Heart left ventricle (tissue), 16 donors: ENCODE measurements around the gene VWA5B1. TPM values are rescaled to one million over a fixed set of nuclear protein-coding genes. Genes with fewer than 3 reads are reported as not detected.

ENCODE experiments used
- ATAC-seq, 4 donors: fragments of 200-7000 bp; cut with Tn5 transposase; one replicate each; pipeline ENCODE4 v1.9.1; 2020 to 2022; ENCODE audit warnings: moderate library complexity in 4 of 4, mild to moderate bottlenecking in 3 of 4, moderate number of reproducible peaks in 1 of 4
- DNase-seq, 5 donors: peaks; one replicate each; pipeline ENCODE4 v3.0.0-alpha.2; 2020
- H3K27ac ChIP-seq, 12 donors: fragments of 200-600 bp; sonication (generic) in 4 of 12; one replicate each; pipeline versions ENCODE4 v1.5.0 to v1.8.0; 2016 to 2022; ENCODE audit warnings: mild to moderate bottlenecking in 2 of 12
- H3K27me3 ChIP-seq, 9 donors: fragments of 200-600 bp; sonication (generic) in 2 of 9; one replicate each; pipeline versions ENCODE4 v1.5.1 to v1.8.0; 2016 to 2022; ENCODE audit warnings: mild to moderate bottlenecking in 3 of 9
- H3K36me3 ChIP-seq, 9 donors: fragments of 200-600 bp; sonication (generic) in 2 of 9; one replicate each; pipeline versions ENCODE4 v1.5.0 to v1.8.0; 2018 to 2022; ENCODE audit warnings: mild to moderate bottlenecking in 2 of 9
- H3K4me1 ChIP-seq, 12 donors: fragments of 200-600 bp; sonication (generic) in 4 of 12; one replicate each; pipeline versions ENCODE4 v1.5.0 to v1.8.0; 2016 to 2022; ENCODE audit warnings: mild to moderate bottlenecking in 3 of 12
- H3K4me3 ChIP-seq, 12 donors: fragments of 200-600 bp; sonication (generic) in 4 of 12; one replicate each; pipeline versions ENCODE4 v1.5.0 to v1.8.0; 2017 to 2022; ENCODE audit warnings: mild to moderate bottlenecking in 9 of 12, moderate library complexity in 4 of 12
- H3K9me3 ChIP-seq, 12 donors: fragments of 200-600 bp; sonication (generic) in 4 of 12; one replicate each; pipeline versions ENCODE4 v1.5.0 to v1.8.0; 2016 to 2022; ENCODE audit warnings: mild to moderate bottlenecking in 1 of 12
- POLR2A ChIP-seq, 2 donors: fragments of 450-650 bp; IDR thresholded peaks; one replicate each; pipeline ENCODE4 v1.6.1; 2017; ENCODE audit warnings: antibody characterized with exemption in 2 of 2, mild to moderate bottlenecking in 2 of 2, moderate library complexity in 2 of 2
- WGBS, 4 donors: extraction: QIAGEN DNeasy Blood & Tissue Kit in 2 of 4; methylation state at CpG; one replicate each; pipeline versions ENCODE4 v1.1.5 to v1.1.7; 2013 to 2018; 5-methylcytosine and 5-hydroxymethylcytosine counted together
- intact Hi-C, 10 donors: fragments of 100-400 bp; cut with DNase I; formaldehyde crosslinking; loops; one replicate each; pipeline versions ENCODE4 v1.11.1 to v1.14.2; 2022
- polyA plus RNA-seq, 2 donors: library from polyadenylated mRNA; stranded (reverse); fragments of 200-250 nt; gene quantifications; one replicate each; pipeline ENCODE4 v1.2.3, GENCODE V29; 2013
- total RNA-seq, 9 donors: library from RNA; depleted of rRNA in 2 of 9; stranded (reverse); fragments of >200 nt in 2 of 9; fragmentation: NEBNext Ultra II Directional in 3 of 9; extraction: Animal tissue kit (Norgen Biotek cat#: 25700) in 3 of 9; gene quantifications; one replicate each; pipeline versions ENCODE4 v1.1.0 to v1.2.4, GENCODE V29; 2016 to 2023
- TF ChIP-seq, protein P1 (sequence below), 12 donors: fragments of 200-600 bp; sonication (generic) in 4 of 12; IDR thresholded peaks; one replicate each; pipeline versions ENCODE4 v1.5.0 to v1.8.0; 2018 to 2022; ENCODE audit warnings: antibody characterized with exemption in 12 of 12, mild to moderate bottlenecking in 5 of 12
- donor health status: ischemic (EF 13 %, LVEDD 7.1; RV severe dilation, severe dysfunction).
- donor health status: healthy with polysubstance abuse.
- donor health status: DM: no; HTN: yes; CAD: no.
- donor health status: DM: no; HTN: no; CAD: no.
- donor health status: ischemic (EF 25% LVEDD 6.9; RV normal size, moderate dysfunction).
- donor health status: ischemic (EF 25% LVEDD 5.7; RV mildly dilated, moderate dysfunction).
- donor health status: healthy.
- donor health status: DM: yes; HTN: yes; CAD: no.
- donor health status: ischemic (EF 35%, LVEDD 5.7; RV mildly dilated, moderate dysfunction).
- donor health status: nonischemic (EF 11% LVEDD 7.7; RV severe dilation, severe dysfunction).
- donor health status: DM: yes; HTN: yes; CAD: no.
- donor health status: PGD.
- donor health status: ischemic (EF 29% LVEDD 5.4; RV normal size, mild dysfunction).
- donor health status: nonischemic (EF 23%, LVEDD 6.1; RV moderate dilation, normal function).

VWA5B1 gene
- total and polyA plus RNA-seq, 11 donors: 0.04 to 0.88 (median 0.12) TPM; not detected in 4

DNA sequence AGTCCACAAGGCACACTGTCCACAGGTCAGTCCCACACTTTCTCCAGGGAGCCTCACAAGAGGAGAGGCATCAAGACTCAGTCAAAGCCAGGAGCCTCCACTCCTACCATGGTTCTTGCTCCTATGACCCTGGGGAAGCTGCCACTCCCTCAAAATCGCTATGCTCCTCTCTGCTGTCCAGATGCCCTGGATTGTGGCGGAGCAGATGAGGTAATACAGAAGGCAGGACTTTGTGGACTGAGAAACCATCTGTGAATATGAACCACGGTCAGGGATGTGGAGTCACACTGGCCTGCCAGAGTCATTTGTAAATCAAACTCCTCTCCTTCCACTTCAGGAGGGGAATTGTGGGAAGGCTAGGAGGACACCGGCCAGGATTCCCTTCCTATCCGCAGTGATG is 20.6 kb downstream of the VWA5B1 start:
- Histone ChIP-seq H3K27ac (no peak overlapping the region), H3K4me1 (peaks cover 0 to 17% (median 2%) of the 10 kb centered on the region in 12 donors), H3K9me3 (no peaks in the 10 kb centered on the region), H3K4me3 (no peak overlapping the region), H3K36me3 (no peaks in the 10 kb centered on the region), H3K27me3 (peaks cover 0 to 3% (median 0%) of the 10 kb centered on the region in 9 donors)
- WGBS, 4 donors: 83 to 92% (median 85%) methylated on average over 5 of the region's 5 CpGs
- DNase-seq (no peak), ATAC-seq (no peak)
- intact Hi-C loops: no loop called here
- TF ChIP-seq, protein P1, sequence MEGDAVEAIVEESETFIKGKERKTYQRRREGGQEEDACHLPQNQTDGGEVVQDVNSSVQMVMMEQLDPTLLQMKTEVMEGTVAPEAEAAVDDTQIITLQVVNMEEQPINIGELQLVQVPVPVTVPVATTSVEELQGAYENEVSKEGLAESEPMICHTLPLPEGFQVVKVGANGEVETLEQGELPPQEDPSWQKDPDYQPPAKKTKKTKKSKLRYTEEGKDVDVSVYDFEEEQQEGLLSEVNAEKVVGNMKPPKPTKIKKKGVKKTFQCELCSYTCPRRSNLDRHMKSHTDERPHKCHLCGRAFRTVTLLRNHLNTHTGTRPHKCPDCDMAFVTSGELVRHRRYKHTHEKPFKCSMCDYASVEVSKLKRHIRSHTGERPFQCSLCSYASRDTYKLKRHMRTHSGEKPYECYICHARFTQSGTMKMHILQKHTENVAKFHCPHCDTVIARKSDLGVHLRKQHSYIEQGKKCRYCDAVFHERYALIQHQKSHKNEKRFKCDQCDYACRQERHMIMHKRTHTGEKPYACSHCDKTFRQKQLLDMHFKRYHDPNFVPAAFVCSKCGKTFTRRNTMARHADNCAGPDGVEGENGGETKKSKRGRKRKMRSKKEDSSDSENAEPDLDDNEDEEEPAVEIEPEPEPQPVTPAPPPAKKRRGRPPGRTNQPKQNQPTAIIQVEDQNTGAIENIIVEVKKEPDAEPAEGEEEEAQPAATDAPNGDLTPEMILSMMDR (IDR thresholded peaks at IDR 0.05): no peak
- TF ChIP-seq POLR2A (IDR thresholded peaks at IDR 0.05): no peak

DNA sequence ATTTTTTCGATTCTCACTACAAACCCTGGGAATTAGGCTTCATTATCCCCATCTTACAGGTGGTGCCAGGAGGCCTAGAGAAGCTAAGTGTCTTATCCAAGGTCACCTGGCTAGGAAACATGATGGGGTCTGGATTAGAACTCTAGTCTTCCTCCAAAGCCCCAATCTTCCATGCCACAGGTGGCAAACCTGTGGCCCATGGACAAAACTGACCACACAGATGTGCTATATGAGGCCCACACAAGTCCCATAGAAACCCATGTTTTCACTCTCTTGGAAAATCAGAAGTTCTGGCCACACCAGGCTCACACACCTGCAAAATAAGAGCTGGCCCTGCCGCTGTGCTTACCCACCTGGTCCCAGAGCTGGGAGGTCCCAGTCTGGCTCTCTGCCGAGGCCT is 21.6 kb downstream of the VWA5B1 start:
- intact Hi-C loops: no loop called here
- no peak for TF ChIP-seq POLR2A (IDR thresholded peaks at IDR 0.05)
- TF ChIP-seq, protein P1 (IDR thresholded peaks at IDR 0.05): no peak
- ATAC-seq (no peak), DNase-seq (no peak)
- 91 to 95% (median 91%) methylated on average over 3 of the region's 3 CpGs for WGBS, 4 donors
- H3K36me3 ChIP-seq: no peaks in the 10 kb centered on the region
- H3K27ac ChIP-seq: no peak overlapping the region
- H3K4me1 ChIP-seq: peaks cover 0 to 17% (median 2%) of the 10 kb centered on the region in 12 donors
- H3K4me3 ChIP-seq: no peak overlapping the region
- peaks cover 0 to 3% (median 0%) of the 10 kb centered on the region in 9 donors for H3K27me3 ChIP-seq
- H3K9me3 ChIP-seq: no peaks in the 10 kb centered on the region

DNA sequence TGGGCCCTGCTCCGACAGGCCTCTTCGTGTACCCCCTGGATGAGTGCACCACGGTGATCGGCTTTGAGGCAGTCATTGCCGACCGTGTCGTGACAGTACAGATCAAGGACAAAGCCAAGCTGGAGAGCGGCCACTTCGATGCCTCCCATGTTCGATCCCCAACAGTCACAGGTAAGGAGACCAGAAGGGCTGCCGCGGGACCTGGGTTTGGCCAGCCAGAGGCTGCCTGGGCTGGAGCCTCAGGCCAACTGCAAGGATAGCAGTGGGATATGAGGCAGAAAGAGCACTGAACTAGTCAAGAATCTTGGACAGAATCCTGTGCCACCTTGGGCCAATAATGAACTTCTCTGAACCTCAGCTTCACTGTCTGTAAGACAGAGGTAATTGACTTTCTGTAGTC is 22.1 kb downstream of the VWA5B1 start:
- ATAC-seq (no peak), DNase-seq (no peak)
- intact Hi-C loops: no loop called here
- Histone ChIP-seq H3K4me1 (peaks cover 0 to 17% (median 2%) of the 10 kb centered on the region in 12 donors), H3K9me3 (no peaks in the 10 kb centered on the region), H3K36me3 (no peaks in the 10 kb centered on the region), H3K4me3 (no peak overlapping the region), H3K27ac (no peak overlapping the region), H3K27me3 (peaks cover 0 to 3% (median 0%) of the 10 kb centered on the region in 9 donors)
- TF ChIP-seq, protein P1 (IDR thresholded peaks at IDR 0.05): no peak
- TF ChIP-seq POLR2A (IDR thresholded peaks at IDR 0.05): no peak
- 80 to 95% (median 90%) methylated on average over 8 to 12 of the region's 12 CpGs for WGBS, 4 donors

DNA sequence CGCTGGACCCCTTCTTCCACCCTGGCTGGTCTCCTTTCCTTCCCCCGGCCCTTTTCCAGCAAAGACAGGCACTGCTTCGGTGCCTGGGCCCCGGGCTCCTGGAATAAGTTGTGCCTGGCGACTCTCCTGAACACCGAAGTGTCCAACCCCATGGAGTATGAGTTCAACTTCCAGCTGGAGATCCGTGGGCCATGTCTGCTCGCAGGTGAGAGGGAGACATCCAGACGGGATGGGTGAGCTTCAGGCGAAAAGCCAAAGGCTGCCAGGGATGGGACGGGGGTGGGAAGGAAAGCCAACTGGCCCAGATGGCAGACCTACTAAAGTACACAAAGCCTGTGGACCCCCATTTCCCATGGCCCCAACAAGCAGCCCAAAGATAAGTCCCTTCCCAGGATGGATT is 26.8 kb downstream of the VWA5B1 start:
- 89 to 95% (median 91%) methylated on average over 9 to 11 of the region's 11 CpGs for WGBS, 4 donors
- H3K36me3 ChIP-seq: no peaks in the 10 kb centered on the region
- no peaks in the 10 kb centered on the region for H3K9me3 ChIP-seq
- ATAC-seq (no peak), DNase-seq (no peak)
- H3K27me3 ChIP-seq: peaks cover 0 to 5% (median 0%) of the 10 kb centered on the region in 9 donors
- intact Hi-C loops: no loop called here
- no peak overlapping the region for H3K27ac ChIP-seq
- H3K4me1 ChIP-seq: peaks cover 0 to 10% (median 0%) of the 10 kb centered on the region in 12 donors
- H3K4me3 ChIP-seq: no peak overlapping the region
- TF ChIP-seq, protein P1 (IDR thresholded peaks at IDR 0.05): no peak
- TF ChIP-seq POLR2A (IDR thresholded peaks at IDR 0.05): no peak
